ENCODE data around the gene RAB11B.
"Not testable (repeated sequence)": the region's sequence is repeated elsewhere in the genome, so short reads cannot be mapped to it uniquely, and the experiment has no call there.

- TF ChIP-seq POLR2A, CTCF (IDR thresholded peaks at IDR 0.05): not testable (repeated sequence)
These were observed 5.6 kb upstream of the RAB11B start for GRCh38 chr19:8384569-8384968.

Measured in Peyer's patch (tissue), 4 donors.